HL-60 (cell line): ENCODE results near the gene ACSF3.

Experiments used
- CTCF ChIP-seq: IDR thresholded peaks from one replicate; pipeline ENCODE4 v1.5.1; 2011; ENCODE audit warnings: low read length, control low read depth, inconsistent platforms; ENCODE audit not compliant: insufficient read depth
- REST ChIP-seq: IDR thresholded peaks from 2 replicates; pipeline ENCODE4 v1.6.1; 2012; ENCODE audit warnings: low read depth; ENCODE audit not compliant: insufficient replicate concordance

DNA sequence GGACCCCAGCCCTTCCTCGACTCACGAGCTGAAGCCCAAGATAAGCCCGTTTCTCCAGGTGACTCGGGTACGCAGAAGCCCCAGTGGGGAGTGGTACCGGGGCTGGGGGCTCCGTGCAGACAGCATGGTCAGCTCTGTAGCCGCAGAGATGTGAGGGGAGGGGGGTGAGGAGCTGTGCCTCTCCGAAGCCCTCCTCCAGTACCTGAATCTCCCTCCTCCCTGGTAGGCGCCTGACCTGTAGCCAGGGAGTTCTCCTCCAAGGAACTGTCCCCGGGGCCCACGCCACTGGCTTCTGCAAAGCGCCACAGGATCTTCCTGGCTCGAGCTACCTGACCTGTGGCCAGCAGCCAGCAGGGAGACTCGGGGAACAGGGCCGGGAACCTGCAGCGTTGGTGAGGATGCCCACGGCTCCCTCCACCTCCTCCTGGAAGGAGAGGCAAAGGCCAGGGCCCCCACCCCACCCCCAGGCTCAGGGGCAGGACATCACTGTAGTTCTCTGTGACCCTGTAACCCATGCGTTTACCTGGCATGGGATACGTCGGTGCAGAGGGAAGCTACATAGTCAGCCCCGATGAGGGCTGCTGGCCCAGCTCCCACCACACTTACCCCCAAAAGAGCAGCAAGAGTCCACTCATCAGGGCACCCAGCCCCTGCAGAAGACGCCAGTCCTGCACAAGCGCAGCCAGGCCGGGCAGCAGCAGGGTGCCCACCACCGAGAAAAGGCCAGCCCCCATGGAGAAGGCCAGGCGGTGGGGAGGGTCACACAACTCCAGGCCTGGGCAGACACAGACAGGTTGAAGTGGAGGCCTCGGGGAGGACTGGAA, 105.0 kb downstream of the ACSF3 start:
- no peak for TF ChIP-seq CTCF
- no peak for TF ChIP-seq REST
